Mucosa of descending colon (tissue), 3 donors: ENCODE results near the gene GOLGA5. TPM values are rescaled to one million over a fixed set of nuclear protein-coding genes. Genes with fewer than 3 reads are reported as not detected.
"Not testable (repeated sequence)": the region's sequence is repeated elsewhere in the genome, so short reads cannot be mapped to it uniquely, and the experiment has no call there.

Source experiments
- ATAC-seq: fragments of 200-7000 bp; cut with Tn5 transposase; one replicate; pipeline ENCODE4 v1.9.1; 2020; ENCODE audit warnings: mild to moderate bottlenecking, moderate library complexity
- DNase-seq, 3 donors: peaks; one replicate each; pipeline ENCODE4 v3.0.0-alpha.2; 2020
- H3K36me3 ChIP-seq: fragments of 200-600 bp; one replicate; pipeline ENCODE4 v1.8.0; 2021; ENCODE audit warnings: low read depth, mild to moderate bottlenecking
- H3K4me1 ChIP-seq: fragments of 200-600 bp; one replicate; pipeline ENCODE4 v1.8.0; 2021; ENCODE audit warnings: low read depth, mild to moderate bottlenecking
- H3K4me3 ChIP-seq: fragments of 200-600 bp; one replicate; pipeline ENCODE4 v1.8.0; 2021; ENCODE audit warnings: mild to moderate bottlenecking
- H3K9me3 ChIP-seq: fragments of 200-600 bp; one replicate; pipeline ENCODE4 v1.8.0; 2021; ENCODE audit warnings: mild to moderate bottlenecking
- intact Hi-C, 2 donors: fragments of 100-400 bp; cut with DNase I in 1 of 2; cut with micrococcal nuclease in 1 of 2; formaldehyde crosslinking; loops; one replicate each; pipeline versions ENCODE4 v1.11.0 to v1.11.1; 2022; cut with DNase I, micrococcal nuclease
- total RNA-seq, 3 donors: library from RNA; stranded (reverse); fragmentation: NEBNext Ultra II Directional in 2 of 3; extraction: Animal tissue kit (Norgen Biotek cat#: 25700) in 2 of 3; gene quantifications; one replicate each; pipeline versions ENCODE4 v1.2.1 to v1.2.4, GENCODE V29; 2021 to 2023
- TF ChIP-seq, protein P1 (sequence below): fragments of 200-600 bp; IDR thresholded peaks from one replicate; pipeline ENCODE4 v1.8.0; 2022; ENCODE audit warnings: antibody characterized with exemption, mild to moderate bottlenecking
- donor health status: DM: no; HTN: no; CAD: no; lungs with moderate emphysema.
- donor health status: DM: no; HTN: no; CAD: no.
- donor health status: DM: no; HTN: yes; CAD: no.

Gene GOLGA5
- total RNA-seq, 3 donors from 2014 or later = 33.8 to 40.0 (median 39.2) TPM

DNA sequence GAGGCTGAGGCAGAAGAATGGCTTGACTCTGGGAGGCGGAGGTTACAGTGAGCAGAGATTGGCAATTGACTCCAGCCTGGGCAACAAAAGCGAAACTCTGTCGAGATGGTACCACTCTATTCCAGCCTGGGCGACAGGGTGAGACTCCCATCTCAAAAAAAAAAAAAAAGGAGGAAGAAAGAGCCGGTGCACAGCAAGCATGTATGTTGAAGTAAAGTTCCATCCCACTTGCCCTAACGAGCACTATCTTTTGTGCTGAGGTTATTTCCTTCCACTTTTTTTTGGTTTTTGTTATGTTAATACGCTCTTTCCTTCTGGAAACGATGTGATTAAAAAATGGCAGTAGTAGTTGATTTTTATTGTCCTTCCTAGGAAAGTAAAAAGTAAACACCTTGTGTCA is 19.5 kb upstream of the GOLGA5 start:
- Histone ChIP-seq H3K9me3 (no peaks in the 10 kb centered on the region), H3K4me3 (no peak overlapping the region), H3K4me1 (no peaks in the 10 kb centered on the region), H3K36me3 (no peaks in the 10 kb centered on the region)
- DNase-seq (no peak), ATAC-seq (no peak)
- TF ChIP-seq, protein P1, sequence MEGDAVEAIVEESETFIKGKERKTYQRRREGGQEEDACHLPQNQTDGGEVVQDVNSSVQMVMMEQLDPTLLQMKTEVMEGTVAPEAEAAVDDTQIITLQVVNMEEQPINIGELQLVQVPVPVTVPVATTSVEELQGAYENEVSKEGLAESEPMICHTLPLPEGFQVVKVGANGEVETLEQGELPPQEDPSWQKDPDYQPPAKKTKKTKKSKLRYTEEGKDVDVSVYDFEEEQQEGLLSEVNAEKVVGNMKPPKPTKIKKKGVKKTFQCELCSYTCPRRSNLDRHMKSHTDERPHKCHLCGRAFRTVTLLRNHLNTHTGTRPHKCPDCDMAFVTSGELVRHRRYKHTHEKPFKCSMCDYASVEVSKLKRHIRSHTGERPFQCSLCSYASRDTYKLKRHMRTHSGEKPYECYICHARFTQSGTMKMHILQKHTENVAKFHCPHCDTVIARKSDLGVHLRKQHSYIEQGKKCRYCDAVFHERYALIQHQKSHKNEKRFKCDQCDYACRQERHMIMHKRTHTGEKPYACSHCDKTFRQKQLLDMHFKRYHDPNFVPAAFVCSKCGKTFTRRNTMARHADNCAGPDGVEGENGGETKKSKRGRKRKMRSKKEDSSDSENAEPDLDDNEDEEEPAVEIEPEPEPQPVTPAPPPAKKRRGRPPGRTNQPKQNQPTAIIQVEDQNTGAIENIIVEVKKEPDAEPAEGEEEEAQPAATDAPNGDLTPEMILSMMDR = no peak
- intact Hi-C loops = no loop called here

DNA sequence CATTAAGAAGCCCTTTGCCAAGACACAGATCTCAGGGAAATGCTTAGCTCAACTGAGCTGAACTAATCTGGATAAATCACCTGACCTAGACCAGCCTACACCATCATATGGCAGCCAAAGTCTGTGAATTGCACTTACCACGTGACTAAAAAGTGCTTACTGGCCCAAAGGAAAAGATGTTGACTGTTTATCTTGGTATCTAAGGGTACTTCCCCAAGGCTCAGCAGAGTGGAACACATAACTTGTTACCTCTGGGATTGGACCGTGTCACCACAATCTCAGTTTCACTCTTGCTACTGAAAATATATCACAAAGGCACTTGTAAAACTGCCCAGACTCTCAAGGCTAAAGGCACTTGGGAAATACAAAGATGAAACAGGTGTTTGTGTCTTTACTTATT is 18.8 kb upstream of the GOLGA5 start:
- intact Hi-C loops, DNase-seq, H3K4me1 ChIP-seq, H3K9me3 ChIP-seq, H3K4me3 ChIP-seq, H3K36me3 ChIP-seq: not testable (repeated sequence)
- ATAC-seq = peak; percentile 86

DNA sequence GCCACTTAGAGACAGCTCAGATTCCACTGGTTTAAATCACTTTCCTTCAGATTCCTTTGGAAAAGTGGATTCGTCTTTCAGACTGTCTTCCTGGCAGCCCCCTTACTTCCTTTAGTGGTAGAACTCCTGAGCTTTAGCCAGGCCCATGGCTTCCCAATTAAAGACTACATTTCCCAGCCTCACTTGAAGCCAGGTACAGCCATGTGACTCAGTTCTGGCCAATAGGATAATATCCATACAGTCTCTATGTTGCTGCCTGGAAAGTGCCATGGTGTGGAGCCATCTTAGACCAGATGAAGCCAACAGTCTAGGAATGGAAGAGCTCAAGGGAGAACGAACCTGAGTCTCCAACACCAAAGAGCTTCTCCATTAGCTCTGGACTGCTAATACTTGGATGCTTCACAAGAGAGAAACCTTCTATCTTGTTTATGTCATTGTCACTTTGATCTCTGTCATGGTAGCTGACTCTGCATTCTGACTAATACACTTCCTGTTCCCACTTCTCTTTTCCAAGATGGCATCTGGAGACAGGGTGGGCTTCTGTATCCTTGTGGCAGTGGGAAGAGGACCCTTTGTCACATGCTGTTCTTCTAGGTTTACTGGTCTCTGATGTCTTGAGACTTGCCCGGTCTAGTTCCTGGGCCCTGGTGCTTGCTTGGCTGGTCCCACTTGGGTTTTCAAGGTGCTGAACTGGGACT is 15.1 kb upstream of the GOLGA5 start:
- H3K4me1 ChIP-seq, H3K9me3 ChIP-seq, DNase-seq, H3K36me3 ChIP-seq, intact Hi-C loops, H3K4me3 ChIP-seq: not testable (repeated sequence)
- peak; percentile 27 for ATAC-seq

DNA sequence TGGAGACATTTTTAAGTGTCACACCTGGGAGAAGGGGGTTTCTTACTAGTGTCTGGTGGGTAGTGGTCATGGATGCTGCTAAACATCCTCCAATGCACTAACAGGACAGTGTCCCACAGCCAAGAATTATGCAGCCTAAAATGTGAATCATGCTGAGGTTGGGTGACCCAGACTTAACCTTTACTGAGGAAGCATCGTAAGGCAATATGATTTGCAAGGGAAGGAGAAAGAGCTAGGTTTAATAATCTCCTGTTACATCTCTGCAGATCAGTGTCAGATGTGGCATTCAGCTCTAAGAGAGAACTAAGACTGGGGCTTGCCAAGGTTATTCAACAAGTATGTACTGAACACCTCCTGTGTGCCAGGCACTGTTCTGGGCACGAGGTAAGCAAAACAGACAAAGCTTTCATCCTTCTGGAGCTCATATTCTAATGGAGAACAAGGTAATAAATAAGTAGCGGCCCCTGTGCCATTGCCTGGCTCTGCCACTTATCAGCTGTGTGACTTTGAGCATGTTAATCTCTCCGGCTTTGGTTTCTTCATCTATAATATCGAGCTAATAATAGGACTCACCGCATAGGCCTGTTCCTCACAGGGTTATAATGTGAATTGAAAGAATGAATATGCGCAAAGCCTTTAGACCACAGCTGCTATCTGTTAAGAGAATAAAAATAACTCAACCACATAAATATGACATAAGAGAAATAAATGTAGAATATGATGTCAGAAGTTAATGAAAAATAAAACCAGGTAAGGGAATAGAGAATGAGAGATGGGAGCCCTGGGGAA is 13.5 kb upstream of the GOLGA5 start:
- H3K4me1 ChIP-seq = peaks cover 5% of the 10 kb centered on the region
- intact Hi-C loops = loop anchor here in 1 of 2 donors (10.0 kb wide), 1 partner anchor 66 kb away; no protein-coding TSS in a partner anchor
- DNase-seq (no peak), ATAC-seq (no peak)
- no peaks in the 10 kb centered on the region for H3K9me3 ChIP-seq
- no peak overlapping the region for H3K4me3 ChIP-seq
- TF ChIP-seq, protein P1 = no peak
- H3K36me3 ChIP-seq = no peaks in the 10 kb centered on the region

DNA sequence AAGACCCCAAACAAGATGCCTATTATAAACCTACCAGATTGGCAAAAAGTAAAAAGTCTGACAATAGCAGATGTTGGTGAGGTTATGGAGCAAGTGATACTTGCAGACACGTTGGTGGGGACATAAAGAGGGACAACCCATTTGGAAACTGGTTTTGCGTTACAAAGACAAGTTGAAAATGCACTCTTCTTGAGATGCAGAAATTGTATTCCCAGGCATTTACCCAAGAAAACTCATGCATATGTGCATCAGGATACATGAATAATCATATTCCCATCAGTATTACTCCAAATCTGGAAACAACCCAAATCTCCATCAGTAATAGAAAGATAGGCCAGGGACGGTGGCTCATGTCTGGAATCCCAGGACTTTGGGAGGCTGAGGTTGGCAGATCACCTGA is 12.8 kb upstream of the GOLGA5 start:
- peaks cover 5% of the 10 kb centered on the region for H3K4me1 ChIP-seq
- H3K4me3 ChIP-seq = no peak overlapping the region
- TF ChIP-seq, protein P1 = no peak
- no peak for ATAC-seq
- DNase-seq = no peak
- intact Hi-C loops = loop anchor here in 1 of 2 donors (10.0 kb wide), 1 partner anchor 67 kb away; no protein-coding TSS in a partner anchor
- no peaks in the 10 kb centered on the region for H3K36me3 ChIP-seq
- H3K9me3 ChIP-seq = no peaks in the 10 kb centered on the region

DNA sequence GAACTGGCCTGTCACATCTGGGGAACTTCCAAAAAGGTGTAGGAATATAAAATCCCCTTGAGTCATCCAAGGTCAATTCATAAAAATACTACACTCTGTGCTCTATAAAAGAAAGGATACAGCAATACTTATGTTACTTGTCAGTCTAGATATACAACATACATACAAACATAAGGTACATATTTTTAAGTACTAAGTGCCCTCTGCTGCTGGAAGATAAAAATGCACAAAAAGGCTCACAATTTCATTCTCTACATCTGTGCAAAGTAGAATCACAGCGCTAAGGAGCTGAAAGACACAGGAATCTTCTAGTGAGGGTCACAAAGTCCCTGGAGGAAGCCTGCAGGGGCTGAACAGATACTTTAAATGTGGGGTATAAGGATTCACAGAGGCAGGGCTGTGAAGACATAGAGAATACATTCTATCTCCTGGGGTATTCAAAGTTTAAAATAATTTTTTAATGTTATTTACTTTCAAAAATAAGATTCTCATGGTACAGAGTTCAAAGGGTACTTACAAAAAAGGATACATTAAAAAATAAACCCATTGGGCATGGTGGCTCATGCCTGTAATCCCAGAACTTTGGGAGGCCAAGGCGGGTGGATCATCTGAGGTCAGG is 10.2 kb upstream of the GOLGA5 start:
- DNase-seq (peak in 1 of 3 donors; percentile 86), ATAC-seq (peak; percentile 81)
- peaks cover 2% of the 10 kb centered on the region for H3K9me3 ChIP-seq
- no peaks in the 10 kb centered on the region for H3K36me3 ChIP-seq
- H3K4me1 ChIP-seq = peaks cover 5% of the 10 kb centered on the region
- TF ChIP-seq, protein P1 = peak; percentile 38
- intact Hi-C loops = loop anchor here (1.0 to 10.0 kb wide), 2 partner anchors 69 to 70 kb away; no protein-coding TSS in a partner anchor
- H3K4me3 ChIP-seq = no peak overlapping the region
